ENCODE results near the gene BAIAP2.

DNA sequence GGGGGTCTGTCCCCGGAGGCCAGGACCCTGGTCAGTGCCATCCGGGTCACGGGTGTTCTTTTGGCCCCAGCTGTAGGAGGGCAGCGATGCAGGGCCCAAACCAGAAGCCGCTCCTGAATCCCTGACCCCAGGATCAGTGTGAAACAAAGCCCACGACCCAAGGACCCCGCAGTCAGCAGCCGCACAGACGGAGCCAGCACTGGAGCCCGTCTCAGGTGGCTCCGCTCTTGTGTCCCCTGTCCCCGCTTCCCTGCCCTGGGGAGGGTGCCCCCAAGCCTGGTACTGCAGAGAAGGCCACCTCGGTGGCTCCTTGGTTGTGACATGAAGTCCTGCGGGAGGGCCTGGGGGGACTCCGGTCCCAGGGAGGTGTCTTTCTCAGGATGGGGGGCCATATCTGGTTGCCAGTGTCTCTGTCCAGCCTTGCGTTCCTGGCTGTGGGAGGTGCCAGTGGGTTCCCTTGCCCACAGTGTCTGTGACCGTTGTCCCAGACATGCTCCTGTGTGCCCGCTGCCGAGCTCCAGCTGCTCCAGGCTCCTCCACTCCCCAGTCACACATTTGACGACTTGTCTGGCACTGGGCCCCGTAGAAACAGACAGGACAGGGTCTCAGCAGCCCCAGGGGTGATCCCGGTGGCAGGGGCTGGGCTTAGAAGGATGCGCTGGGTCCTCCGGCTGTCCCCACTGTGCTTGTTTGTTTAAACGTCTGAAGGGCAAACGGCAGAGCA is 33.6 kb downstream of the BAIAP2 start:
- no peak for TF ChIP-seq EP300 (IDR thresholded peaks at IDR 0.05)
- TF ChIP-seq, protein P1, sequence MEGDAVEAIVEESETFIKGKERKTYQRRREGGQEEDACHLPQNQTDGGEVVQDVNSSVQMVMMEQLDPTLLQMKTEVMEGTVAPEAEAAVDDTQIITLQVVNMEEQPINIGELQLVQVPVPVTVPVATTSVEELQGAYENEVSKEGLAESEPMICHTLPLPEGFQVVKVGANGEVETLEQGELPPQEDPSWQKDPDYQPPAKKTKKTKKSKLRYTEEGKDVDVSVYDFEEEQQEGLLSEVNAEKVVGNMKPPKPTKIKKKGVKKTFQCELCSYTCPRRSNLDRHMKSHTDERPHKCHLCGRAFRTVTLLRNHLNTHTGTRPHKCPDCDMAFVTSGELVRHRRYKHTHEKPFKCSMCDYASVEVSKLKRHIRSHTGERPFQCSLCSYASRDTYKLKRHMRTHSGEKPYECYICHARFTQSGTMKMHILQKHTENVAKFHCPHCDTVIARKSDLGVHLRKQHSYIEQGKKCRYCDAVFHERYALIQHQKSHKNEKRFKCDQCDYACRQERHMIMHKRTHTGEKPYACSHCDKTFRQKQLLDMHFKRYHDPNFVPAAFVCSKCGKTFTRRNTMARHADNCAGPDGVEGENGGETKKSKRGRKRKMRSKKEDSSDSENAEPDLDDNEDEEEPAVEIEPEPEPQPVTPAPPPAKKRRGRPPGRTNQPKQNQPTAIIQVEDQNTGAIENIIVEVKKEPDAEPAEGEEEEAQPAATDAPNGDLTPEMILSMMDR (IDR thresholded peaks at IDR 0.05), result no peak
